ENCODE data around the gene LIG4.

DNA sequence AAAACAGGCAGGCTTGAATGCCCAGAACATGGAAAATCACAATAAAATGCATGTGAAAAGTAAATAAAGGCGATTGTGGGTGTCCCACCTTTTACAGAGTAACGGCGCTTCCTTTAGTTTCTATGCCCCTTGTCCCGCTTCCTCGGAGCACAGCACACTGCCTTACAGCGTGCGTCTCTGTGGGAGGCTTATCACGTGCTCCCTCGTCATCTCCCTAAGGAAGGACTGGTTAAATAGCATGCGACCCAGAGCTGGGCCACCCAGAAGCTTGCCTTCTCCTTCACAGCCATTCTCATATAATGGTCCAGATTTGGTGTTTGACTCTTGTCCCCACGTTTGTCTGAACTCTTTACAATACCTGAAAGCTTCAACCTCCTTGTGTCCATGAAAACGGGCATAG is 56.6 kb downstream of the LIG4 start:
- no peak for TF ChIP-seq CTCF (conservative IDR thresholded peaks at IDR 0.05; ENCODE audit: low read length)
- no peak for TF ChIP-seq EZH2phosphoT487 (IDR thresholded peaks at IDR 0.05; ENCODE audit: borderline replicate concordance)

Measured in Loucy (cell line).